Forelimb muscle (tissue), 1 donor: ENCODE results near the gene PABPC1L. TPM values are rescaled to one million over a fixed set of nuclear protein-coding genes. Genes with fewer than 3 reads are reported as not detected.
A peak's percentile ranks its signal among the peaks of the same experiment; 100 is the strongest.

ENCODE experiments used
- DNase-seq: peaks from one replicate; pipeline ENCODE4 v3.0.0-alpha.2; 2013; ENCODE audit warnings: low read depth
- polyA plus RNA-seq: library from polyadenylated mRNA; unstranded; fragments of 120-200 nt; gene quantifications from one replicate; pipeline ENCODE4 v1.2.1, GENCODE V29; 2013; ENCODE audit not compliant: insufficient read length

Gene PABPC1L
- polyA plus RNA-seq, 1 donor: 15.7 TPM

- peak; percentile 75 for DNase-seq
Observed at GRCh38 chr20:44966030-44966961, 56.4 kb downstream of the PABPC1L start, which contains the start of gene STK4. Gene STK4 (plus strand): TSS chr20:44966512. CDS start chr20:44966569, 57 bp downstream.

DNA sequence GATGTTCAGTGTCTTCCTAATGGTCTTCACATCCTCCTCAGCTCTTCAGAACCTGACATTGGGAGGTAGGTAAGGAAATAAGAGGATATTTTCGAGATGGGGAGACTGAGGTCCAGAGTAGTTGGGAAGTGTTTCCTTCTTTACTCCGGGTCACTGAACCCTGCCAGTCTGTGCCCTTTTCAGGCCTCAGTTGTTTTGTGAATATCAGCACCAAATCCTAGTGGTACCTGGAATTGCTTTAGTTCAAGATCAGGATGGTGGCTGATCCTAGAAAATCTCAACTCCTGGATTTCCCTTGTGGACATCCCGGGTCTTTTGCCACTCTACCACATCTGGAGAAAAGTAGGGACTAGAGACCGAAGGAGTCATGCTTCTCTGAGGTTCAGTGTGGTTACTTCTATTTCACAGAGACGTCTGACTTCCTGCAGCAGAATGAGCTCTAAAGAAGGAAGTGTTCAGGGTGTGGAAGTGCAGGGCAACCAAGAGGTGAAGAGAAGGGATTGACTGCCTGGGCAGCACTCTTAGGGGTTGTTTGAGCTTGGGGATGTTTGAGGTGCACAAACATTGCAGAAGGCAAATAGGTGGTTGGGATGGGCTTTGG, 57.4 kb downstream of the PABPC1L start:
- DNase-seq: no peak

DNA sequence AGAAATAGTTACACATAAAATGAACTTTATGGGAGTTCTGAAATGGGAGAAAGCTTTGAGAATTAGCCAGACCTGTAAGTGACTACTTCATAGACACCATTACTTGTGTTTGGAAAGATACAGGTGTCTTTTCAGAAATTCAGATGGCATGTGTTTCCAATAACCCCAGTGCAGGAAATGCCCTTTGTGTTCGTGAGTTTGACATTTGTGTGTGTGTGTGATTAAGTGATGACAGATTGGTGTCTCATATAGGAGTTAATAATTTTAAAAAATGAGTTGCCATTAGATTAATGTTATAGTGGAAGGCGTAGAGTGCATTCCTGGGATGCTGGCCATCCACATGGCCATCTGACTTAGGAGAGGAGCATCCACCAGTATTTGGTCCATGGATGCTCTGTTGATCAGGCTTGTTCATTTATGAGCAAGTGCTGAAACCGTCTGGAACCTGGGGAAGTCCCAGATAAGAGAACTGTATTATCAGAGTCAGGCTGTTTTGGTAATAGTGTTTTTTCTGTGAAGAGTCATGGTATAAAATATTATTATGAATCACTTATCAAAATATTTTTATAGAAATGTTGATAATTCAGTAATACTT, 59.5 kb downstream of the PABPC1L start:
- no peak for DNase-seq

DNA sequence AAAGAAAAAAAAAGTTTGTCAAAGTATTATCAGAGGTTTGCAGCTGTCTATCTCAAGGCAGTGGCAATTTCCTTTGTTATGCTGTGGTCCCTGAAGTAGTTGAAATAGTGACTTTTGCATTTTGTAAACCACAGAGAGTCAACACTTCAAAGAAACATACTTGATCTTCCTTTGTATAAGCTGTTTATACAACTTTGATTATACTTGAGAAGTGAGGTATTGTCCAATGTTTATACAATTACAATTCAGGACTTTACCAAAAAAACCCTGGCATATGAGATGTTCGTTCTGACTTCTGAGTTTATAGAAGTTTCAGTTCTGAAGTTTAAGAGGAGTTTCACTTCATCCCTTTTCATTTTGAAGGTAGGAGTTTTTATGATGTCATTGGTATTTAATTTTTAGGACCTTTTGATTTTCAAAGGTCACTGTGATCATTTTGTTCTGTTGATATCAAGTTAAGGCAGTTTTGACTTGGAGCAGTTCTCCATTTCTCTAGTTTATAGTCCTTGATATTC, 60.4 kb downstream of the PABPC1L start:
- DNase-seq: no peak

- no peak for DNase-seq
Observed at GRCh38 chr20:44973053-44973452, 63.2 kb downstream of the PABPC1L start.

DNA sequence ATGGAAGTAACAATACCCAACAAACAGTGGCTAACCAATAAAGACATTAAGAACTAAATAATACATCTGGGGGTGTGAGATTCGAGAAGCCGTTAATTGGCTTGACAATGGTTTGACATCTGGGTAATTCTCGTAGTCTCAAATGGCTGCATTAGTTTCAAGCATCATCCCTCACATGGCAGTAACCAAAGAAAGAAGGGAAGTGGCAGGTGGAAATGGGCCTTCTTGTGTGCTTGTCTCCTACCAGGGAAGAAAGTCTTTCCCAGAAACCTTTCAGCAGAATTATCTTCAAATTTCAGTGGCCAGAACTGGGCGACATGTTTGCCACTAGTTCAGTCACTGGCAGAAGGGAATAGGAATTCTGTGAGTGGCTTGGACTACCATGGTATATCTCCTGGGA, 66.8 kb downstream of the PABPC1L start:
- DNase-seq: no peak

DNA sequence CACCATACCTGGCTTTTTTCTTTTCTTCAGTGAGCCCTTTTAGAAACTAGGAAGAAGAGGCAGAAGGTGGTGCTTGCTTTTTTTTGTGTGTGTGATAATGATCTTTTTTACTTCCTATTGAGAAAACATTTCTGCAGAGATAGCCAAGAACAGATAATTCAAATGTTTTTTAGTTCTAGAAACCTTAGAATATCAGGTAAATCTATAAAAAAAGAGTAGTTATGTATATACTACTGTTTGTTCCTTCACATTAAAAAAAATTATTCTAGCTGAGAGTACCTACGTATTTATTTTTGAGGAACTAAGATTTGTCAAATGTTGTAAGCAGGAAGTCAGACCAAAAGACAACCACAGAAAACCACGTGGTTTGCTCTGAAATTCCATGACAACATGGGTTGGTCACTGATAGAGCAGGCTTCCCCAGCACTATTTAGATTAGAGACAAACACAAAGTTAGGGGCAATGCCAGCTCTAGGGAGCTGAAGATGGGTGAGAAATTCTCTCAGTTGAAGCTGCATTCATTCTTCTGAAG, 69.3 kb downstream of the PABPC1L start:
- DNase-seq: no peak

DNA sequence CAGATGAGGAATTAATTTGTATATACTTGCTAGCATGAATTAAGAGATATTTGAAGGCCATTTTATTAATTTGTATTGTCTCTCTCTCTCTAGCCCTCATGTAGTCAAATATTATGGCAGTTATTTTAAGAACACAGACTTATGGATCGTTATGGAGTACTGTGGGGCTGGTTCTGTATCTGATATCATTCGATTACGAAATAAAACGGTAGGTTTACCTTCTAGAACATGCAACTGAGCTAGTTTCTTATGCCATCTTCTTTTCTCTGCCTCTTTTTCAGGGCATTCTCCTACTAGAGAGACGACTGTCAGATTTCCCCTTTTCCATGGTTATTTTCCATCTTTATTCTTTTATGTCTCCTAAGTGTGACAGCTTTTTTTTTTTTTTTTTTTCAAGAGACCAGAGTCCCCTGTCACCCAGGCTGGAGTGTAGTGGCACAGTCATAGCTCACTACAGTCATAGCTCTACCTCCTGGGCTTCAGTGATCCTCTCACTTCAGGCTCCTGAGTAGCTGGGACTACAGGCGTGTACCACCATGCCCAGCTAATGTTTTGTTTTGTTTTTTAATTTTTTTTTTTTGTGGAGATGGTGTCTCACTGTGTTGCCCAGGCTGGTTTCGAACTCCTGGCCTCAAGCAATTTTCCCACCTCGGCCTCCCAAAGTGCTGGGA, 72.0 kb downstream of the PABPC1L start:
- no peak for DNase-seq

- no peak for DNase-seq
Observed at GRCh38 chr20:44983093-44983674, 73.3 kb downstream of the PABPC1L start.

- no peak for DNase-seq
Observed at GRCh38 chr20:44988631-44989171, 78.8 kb downstream of the PABPC1L start.

Other genes with a start within 250 kb of the PABPC1L start
- 0.06 TPM for gene CCN5, start 194.7 kb upstream of the PABPC1L start, polyA plus RNA-seq
- 0.20 TPM for gene KCNK15, start 164.2 kb upstream of the PABPC1L start, polyA plus RNA-seq
- gene RIMS4, start 99.5 kb upstream of the PABPC1L start, polyA plus RNA-seq: 7.6 TPM
- 91.6 TPM for gene YWHAB, start 24.4 kb upstream of the PABPC1L start, polyA plus RNA-seq
- 13.3 TPM for gene TOMM34, start 50.3 kb downstream of the PABPC1L start, polyA plus RNA-seq
- gene STK4, start 56.5 kb downstream of the PABPC1L start, polyA plus RNA-seq: 9.3 TPM
- not detected for gene KCNS1, start 191.1 kb downstream of the PABPC1L start, polyA plus RNA-seq
- not detected for gene WFDC5, start 205.1 kb downstream of the PABPC1L start, polyA plus RNA-seq
- not detected for gene WFDC12, start 214.4 kb downstream of the PABPC1L start, polyA plus RNA-seq